GM23338 (cell line): ENCODE results near the gene TTC33. TPM values are rescaled to one million over a fixed set of nuclear protein-coding genes. Genes with fewer than 3 reads are reported as not detected.

Experiments used
- ATAC-seq: fragments of 200-7000 bp; cut with Tn5 transposase; 3 replicates; pipeline ENCODE4 v1.9.1; 2020
- DNase-seq: peaks from one replicate; pipeline ENCODE4 v3.0.0-alpha.2; 2015; ENCODE audit warnings: low spot score
- H2AFZ ChIP-seq: fragments of 200-600 bp; sonication (generic); 2 replicates; pipeline ENCODE4 v1.8.0; 2016; ENCODE audit warnings: antibody characterized with exemption, mild to moderate bottlenecking, moderate library complexity
- H3F3A ChIP-seq: fragments of 200-600 bp; sonication (generic); replicated peaks from 2 replicates; pipeline ENCODE4 v1.8.0; 2017; ENCODE audit warnings: antibody characterized with exemption, mixed run types, low read depth
- H3K27ac ChIP-seq: fragments of 200-600 bp; sonication (generic); 2 replicates; pipeline ENCODE4 v1.6.1; 2016; ENCODE audit warnings: low read depth
- H3K27me3 ChIP-seq: fragments of 200-600 bp; sonication (generic); 2 replicates; pipeline ENCODE4 v1.8.0; 2016; ENCODE audit warnings: mild to moderate bottlenecking, mixed run types, moderate library complexity; ENCODE audit not compliant: insufficient read depth
- H3K36me3 ChIP-seq: fragments of 200-600 bp; sonication (generic); 2 replicates; pipeline ENCODE4 v1.8.0; 2016; ENCODE audit warnings: mild to moderate bottlenecking; ENCODE audit not compliant: insufficient read depth
- H3K4me1 ChIP-seq: fragments of 200-600 bp; sonication (generic); 2 replicates; pipeline ENCODE4 v1.8.0; 2016; ENCODE audit warnings: mild to moderate bottlenecking, moderate library complexity; ENCODE audit not compliant: insufficient read depth
- H3K4me2 ChIP-seq: fragments of 200-600 bp; sonication (generic); 2 replicates; pipeline ENCODE4 v1.7.1; 2017; ENCODE audit warnings: mixed run types
- H3K4me3 ChIP-seq: fragments of 200-600 bp; sonication (generic); 2 replicates; pipeline ENCODE4 v1.6.1; 2016; ENCODE audit warnings: mixed run types
- H3K79me2 ChIP-seq: fragments of 200-600 bp; sonication (generic); replicated peaks from 2 replicates; pipeline ENCODE4 v1.8.0; 2017; ENCODE audit warnings: mild to moderate bottlenecking; ENCODE audit not compliant: insufficient read depth
- H3K9me2 ChIP-seq: fragments of 200-600 bp; sonication (generic); 2 replicates; pipeline ENCODE4 v1.8.0; 2017; ENCODE audit not compliant: insufficient read depth
- H4K20me1 ChIP-seq: fragments of 200-600 bp; sonication (generic); replicated peaks from 2 replicates; pipeline ENCODE4 v1.8.0; 2017; ENCODE audit warnings: mild to moderate bottlenecking; ENCODE audit not compliant: insufficient read depth
- H3K27ac Mint-ChIP-seq: 2 replicates; pipeline ENCODE4 v1.8.0; 2020; ENCODE audit warnings: inconsistent platforms, mild to moderate bottlenecking, moderate library complexity, mixed read lengths
- H3K27me3 Mint-ChIP-seq: 3 replicates; pipeline ENCODE4 v1.8.0; 2022; ENCODE audit warnings: low read depth, mild to moderate bottlenecking, moderate library complexity, mixed read lengths, inconsistent platforms; ENCODE audit not compliant: insufficient read depth, poor library complexity
- H3K36me3 Mint-ChIP-seq: 3 replicates; pipeline ENCODE4 v1.8.0; 2021; ENCODE audit warnings: low read depth, mild to moderate bottlenecking, inconsistent platforms, moderate library complexity, mixed read lengths
- H3K4me1 Mint-ChIP-seq: 3 replicates; pipeline ENCODE4 v1.8.0; 2020; ENCODE audit warnings: mild to moderate bottlenecking, inconsistent platforms, mixed read lengths
- H3K4me3 Mint-ChIP-seq: 3 replicates; pipeline ENCODE4 v1.8.0; 2021; ENCODE audit warnings: moderate library complexity, mild to moderate bottlenecking, inconsistent platforms, mixed read lengths
- H3K9me3 Mint-ChIP-seq: 3 replicates; pipeline ENCODE4 v1.8.0; 2020; ENCODE audit warnings: moderate library complexity, mild to moderate bottlenecking, inconsistent platforms, mixed read lengths
- CREB1 ChIP-seq: fragments of 250-450 bp; sonication (Bioruptor Pico); IDR thresholded peaks from 2 replicates; pipeline ENCODE4 v1.5.0; 2020; ENCODE audit warnings: low read depth, mild to moderate bottlenecking, moderate library complexity
- CTCF ChIP-seq, 2 experiments: fragments of 200-600 bp in 1 of 2; sonication (generic) in 1 of 2; conservative IDR thresholded peaks; 2 replicates each; pipeline versions ENCODE4 v1.5.1 to v1.6.1; 2016 to 2017; ENCODE audit warnings: antibody characterized with exemption in 2 of 2, low read depth in 2 of 2, mild to moderate bottlenecking in 2 of 2, moderate library complexity in 1 of 2
- ETS1 ChIP-seq: IDR thresholded peaks from 2 replicates; pipeline ENCODE4 v1.6.1; 2016; ENCODE audit warnings: antibody characterized with exemption
- EZH2 ChIP-seq: fragments of 200-600 bp; sonication (generic); IDR thresholded peaks from one replicate; pipeline ENCODE4 v1.8.0; 2017; ENCODE audit warnings: antibody characterized with exemption, mild to moderate bottlenecking, low read depth; ENCODE audit not compliant: unreplicated experiment
- EZH2phosphoT487 ChIP-seq: fragments of 200-600 bp; sonication (generic); IDR thresholded peaks from one replicate; pipeline ENCODE4 v1.8.1; 2018; ENCODE audit warnings: antibody characterized with exemption; ENCODE audit not compliant: unreplicated experiment
- JUNB ChIP-seq: IDR thresholded peaks from one replicate; pipeline ENCODE4 v1.6.1; 2016; ENCODE audit warnings: antibody characterized with exemption; ENCODE audit not compliant: unreplicated experiment
- POLR2AphosphoS5 ChIP-seq: IDR thresholded peaks from 2 replicates; pipeline ENCODE4 v1.6.1; 2016; ENCODE audit warnings: antibody characterized with exemption, low read depth
- REST ChIP-seq: IDR thresholded peaks from one replicate; pipeline ENCODE4 v1.6.1; 2018; ENCODE audit warnings: antibody characterized with exemption; ENCODE audit not compliant: unreplicated experiment
- STAT1 ChIP-seq: IDR thresholded peaks from one replicate; pipeline ENCODE4 v1.6.1; 2016; ENCODE audit warnings: antibody characterized with exemption; ENCODE audit not compliant: unreplicated experiment
- ZNF114 ChIP-seq: fragments of 250-450 bp; sonication (Bioruptor Pico); IDR thresholded peaks from 2 replicates; pipeline ENCODE4 v1.5.0; 2020; ENCODE audit warnings: mild to moderate bottlenecking, moderate library complexity
- ZNF331 ChIP-seq: fragments of 250-450 bp; sonication (Bioruptor Pico); IDR thresholded peaks from 2 replicates; pipeline ENCODE4 v1.5.0; 2020; ENCODE audit warnings: low read depth, mild to moderate bottlenecking, moderate library complexity
- polyA plus RNA-seq: library from polyadenylated mRNA; unstranded; fragments of >200 nt; fragmentation: Nextera tagmentation; extraction: Ambion mirVana; gene quantifications from 2 replicates; pipeline ENCODE4 v1.2.1, GENCODE V29; 2016
- total RNA-seq: library from RNA; depleted of rRNA; stranded (reverse); fragments of >200 nt; shearing (Covaris generic); gene quantifications from 2 replicates; pipeline ENCODE4 v1.2.3, GENCODE V29; 2014

The TTC33 gene
- total and polyA plus RNA-seq, 2 experiments from 2014 or later, result 4.1 to 11.5 TPM

GRCh38 chr5:40679148-40679912 is 76.4 kb downstream of the TTC33 start:
- peak overlapping the region; percentile 97 for H2AFZ ChIP-seq
- DNase-seq (peak; percentile 93), ATAC-seq (peak; percentile 76)
- H4K20me1 ChIP-seq, result peaks cover 5% of the 10 kb centered on the region; the same call in 1 of the 2 replicates
- Mint-ChIP-seq H3K4me1 (peaks cover 35% of the 10 kb centered on the region), H3K27me3 (peaks cover 38% of the 10 kb centered on the region), H3K9me3 (peaks cover 2% of the 10 kb centered on the region; the same call in 1 of the 3 replicates), H3K36me3 (no peaks in the 10 kb centered on the region), H3K4me3 (peak overlapping the region; percentile 86), H3K27ac (peak overlapping the region; percentile 76)
- no peak for TF ChIP-seq ZNF114 (CRISPR knock-in tag)
- TF ChIP-seq JUNB, result no peak
- TF ChIP-seq EZH2phosphoT487, result no peak
- TF ChIP-seq STAT1, result no peak
- TF ChIP-seq CREB1 (CRISPR knock-in tag), result no peak
- no peak for TF ChIP-seq REST
- TF ChIP-seq ZNF331 (CRISPR knock-in tag), result no peak
- no peak for TF ChIP-seq ETS1
- no peak for TF ChIP-seq EZH2
- TF ChIP-seq CTCF (conservative IDR thresholded peaks at IDR 0.05; ENCODE audit: low read depth in 2 of 2), result no peak
- TF ChIP-seq POLR2AphosphoS5, result no peak
- H3K4me3 ChIP-seq, result peak overlapping the region; percentile 57
- no peaks in the 10 kb centered on the region for H3K79me2 ChIP-seq
- 0 out of 2 replicates have a peak, but pooled peaks cover 9% of the 10 kb centered on the region for H3F3A ChIP-seq
- H3K36me3 ChIP-seq, result no peaks in the 10 kb centered on the region
- H3K27me3 ChIP-seq, result peaks cover 51% of the 10 kb centered on the region
- no peaks in the 10 kb centered on the region for H3K9me2 ChIP-seq
- H3K4me2 ChIP-seq, result peak overlapping the region; percentile 86
- H3K27ac ChIP-seq, result peak overlapping the region; percentile 60
- peaks cover 17% of the 10 kb centered on the region for H3K4me1 ChIP-seq
